ENCODE measurements around the gene TMEM179.

TMEM179 gene

DNA sequence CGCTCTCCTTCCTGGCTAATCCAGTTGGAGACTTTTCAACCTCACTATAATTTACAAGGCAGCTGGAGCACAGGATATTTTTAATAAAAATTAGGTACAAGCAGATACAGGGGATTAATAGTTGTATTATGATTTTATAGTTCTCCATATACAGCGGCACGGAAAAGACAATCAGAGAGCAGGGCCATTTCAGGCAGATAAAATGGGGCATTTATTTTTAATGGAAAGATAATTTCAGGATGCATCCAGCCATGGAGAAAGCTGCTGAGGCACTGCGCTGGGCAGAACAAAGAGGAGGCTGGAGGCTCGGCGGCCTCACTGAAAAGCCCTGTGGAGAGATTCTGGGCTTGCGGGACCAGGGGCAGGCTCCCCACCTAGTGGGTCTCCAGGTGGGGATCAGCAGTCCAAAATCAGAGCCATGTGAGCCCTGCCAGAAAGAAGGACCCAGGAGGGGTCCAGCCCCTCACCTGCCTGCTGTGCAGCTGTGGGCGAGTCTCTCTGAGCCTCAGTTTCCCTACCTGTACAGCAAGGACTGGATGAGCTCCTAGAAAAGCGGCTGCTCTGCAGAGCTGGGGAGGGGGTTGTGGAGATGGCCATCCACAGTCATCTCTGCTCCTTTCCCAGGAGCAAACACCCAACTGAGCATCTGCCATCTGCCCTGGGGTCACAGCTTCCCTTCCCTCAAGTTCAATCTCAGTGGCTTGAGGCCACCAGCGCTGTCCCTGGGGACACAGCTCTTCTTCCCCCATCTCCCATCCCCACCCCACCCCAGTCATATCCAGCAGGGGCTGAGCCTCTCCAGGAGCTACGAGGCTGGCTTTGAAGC, 48.9 kb downstream of the TMEM179 start:
- DNase-seq (ENCODE audit: low spot score): no peak

DNA sequence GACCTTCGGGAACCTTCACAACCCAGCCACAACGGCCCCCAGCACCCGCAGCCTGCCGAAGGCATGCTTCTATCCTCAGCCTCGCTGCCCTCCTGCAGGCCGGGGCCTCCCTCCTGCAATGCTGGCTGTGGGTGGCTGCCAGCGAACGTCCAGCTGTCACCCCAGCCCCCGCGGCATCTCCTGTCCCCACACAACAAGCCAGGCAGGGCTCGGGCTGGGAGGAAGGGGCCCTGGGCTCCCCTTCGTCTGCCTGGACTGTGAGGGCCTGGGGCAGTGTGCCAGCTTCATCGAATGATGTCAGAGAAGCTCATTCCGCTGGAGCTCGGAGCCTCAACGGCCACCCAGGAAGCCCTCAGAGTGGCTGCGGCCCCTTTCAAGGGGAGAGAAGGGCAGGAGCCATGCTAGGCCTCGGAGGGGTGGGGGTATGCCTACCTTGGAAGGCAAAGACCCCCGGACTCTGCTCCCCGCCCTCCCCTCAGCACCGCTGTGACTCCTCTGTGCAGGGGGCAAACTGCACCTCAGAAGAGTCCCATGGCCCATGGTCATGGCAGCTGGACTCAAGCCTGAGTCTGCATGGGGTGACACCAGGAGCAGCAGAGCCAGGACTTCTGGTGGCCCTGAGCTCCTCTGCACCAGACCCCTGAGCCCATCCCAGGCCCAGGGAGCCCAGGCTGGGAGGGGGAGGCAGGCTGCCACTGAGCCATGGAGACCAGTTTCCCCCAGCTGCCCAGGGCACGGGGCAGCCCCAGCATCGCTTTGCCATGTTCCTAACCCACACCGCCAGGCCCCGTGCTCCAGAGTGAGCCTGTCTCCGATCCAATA, 49.8 kb downstream of the TMEM179 start:
- no peak for DNase-seq (ENCODE audit: low spot score)

DNA sequence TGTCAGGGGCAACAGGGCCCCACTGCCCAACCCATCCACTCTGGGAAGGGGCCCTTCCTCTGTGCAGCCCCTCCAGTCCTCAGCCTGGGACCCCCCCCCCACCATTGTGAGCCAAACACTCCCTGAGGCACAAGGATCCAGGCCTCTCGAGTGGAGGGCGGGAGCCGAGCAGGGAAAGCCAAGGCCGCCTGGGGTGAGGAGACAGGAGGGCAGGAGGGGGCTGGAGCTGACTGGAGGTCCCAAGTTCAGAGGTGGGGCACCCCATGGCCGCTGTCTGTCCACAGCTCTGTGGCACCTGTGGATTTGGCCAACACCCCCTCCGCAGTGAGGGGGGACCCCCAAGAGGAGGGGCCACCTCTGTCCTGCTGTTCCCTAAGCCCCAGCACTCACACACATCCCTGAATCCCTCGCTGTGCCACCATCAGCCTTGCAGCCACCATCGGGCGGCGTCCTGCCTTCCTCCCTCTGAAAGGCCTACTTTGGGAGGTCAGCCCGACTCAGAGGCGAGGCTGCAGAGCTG, 50.4 kb downstream of the TMEM179 start:
- no peak for DNase-seq (ENCODE audit: low spot score)

DNA sequence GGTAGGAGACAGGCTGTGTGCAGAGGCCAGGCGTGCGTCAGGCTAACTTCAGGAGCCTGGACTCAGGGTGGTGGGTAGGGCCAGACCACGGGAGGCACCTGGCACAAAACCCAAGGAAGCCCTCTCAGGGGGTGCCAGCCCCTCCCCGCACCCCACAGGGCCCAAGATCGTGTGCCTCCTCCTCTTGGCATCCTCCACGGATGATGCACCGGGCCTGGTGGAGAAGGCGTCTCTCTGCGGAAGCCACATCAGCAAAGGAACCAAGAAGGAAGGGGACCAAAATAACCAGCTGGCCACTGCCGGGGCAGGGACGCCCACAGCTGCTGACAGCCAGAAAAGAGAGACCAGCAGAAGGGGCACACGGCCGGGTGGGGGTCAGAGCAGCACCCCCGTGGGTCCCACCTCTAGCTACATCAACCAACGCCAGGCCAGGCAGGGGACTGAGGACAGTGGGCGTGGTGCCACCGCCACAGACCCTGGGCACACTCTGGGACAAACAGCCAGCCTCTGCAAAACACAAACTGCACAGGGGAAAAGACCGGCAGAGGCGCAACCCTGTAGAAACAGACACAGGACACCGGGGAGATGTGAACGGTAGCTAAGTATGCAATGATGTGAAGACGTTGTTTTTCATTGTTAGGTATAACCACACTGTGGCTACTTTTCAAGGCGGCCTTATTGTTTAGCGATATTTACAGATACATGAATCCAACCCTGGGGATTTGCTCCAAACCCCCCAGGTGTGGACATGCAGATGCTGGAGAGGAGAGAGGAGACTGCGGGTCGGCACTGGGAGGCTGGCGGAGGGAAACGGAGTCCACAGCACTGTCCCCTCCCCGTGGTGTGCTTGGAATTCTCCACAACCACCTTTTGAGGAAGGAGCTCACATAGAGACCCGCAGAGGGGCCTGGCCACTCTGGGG, 51.1 kb downstream of the TMEM179 start:
- DNase-seq (ENCODE audit: low spot score): no peak

DNA sequence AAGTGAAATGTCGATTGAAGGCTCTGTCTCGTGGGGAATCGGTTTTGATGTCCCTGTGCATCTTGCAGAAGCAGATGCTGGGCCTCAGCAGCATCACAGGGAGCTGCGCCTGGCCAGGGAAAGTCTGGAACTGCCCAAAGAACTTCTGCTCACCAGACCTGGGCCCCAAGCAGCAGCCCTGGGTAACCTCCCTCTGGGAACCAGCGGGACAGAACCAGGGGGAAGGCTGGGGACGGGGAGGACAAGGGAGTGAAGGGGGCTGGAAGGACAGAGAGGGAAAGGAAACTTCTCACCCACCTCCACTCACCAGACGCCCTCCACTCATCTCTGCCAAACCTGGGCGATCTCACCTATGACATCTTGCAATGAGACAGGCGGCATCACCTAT, 51.8 kb downstream of the TMEM179 start:
- no peak for DNase-seq (ENCODE audit: low spot score)

DNA sequence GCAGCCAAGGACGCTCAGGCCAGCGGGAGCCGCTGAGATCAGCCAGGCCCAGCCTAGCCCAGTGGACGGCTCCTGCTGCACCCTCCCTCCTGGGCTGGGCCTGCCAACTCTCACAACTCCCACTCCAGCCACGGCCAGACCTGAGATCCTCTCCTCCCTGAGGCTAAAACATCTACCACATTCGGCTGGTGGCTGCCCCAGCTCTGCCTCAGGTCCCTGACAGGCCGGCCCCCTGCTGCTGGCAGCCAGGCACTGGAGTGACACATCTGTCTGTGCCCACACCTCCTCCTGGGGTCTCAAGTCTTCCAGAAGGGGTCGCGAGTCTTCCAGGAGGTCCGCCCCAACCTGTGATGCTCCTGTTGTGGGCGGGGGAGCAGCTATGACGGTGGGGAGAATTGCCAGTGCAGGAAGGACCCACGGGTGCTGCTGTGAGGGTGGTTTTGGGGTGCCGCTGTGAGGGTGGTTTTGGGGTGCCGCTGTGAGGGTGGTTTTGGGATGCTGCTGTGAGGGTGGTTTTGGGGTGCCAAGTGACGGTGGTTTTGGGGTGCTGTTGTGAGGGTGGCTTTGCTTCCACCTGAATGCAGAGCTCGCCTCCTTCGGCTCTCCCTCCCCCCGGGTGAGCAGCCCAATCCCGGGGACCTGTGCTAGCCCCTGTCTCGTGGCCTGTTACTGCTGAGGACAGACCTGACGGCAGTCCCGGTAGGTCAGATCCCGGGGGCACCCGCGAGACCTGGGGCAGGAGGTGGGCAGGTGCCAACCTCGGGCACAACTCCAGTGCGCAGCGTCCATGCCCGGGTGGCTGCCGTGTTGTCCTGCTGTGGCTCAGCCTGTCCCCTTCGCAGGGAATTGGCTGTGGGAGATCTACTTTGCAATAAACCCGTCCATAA, 52.5 kb downstream of the TMEM179 start:
- DNase-seq (ENCODE audit: low spot score): no peak

DNA sequence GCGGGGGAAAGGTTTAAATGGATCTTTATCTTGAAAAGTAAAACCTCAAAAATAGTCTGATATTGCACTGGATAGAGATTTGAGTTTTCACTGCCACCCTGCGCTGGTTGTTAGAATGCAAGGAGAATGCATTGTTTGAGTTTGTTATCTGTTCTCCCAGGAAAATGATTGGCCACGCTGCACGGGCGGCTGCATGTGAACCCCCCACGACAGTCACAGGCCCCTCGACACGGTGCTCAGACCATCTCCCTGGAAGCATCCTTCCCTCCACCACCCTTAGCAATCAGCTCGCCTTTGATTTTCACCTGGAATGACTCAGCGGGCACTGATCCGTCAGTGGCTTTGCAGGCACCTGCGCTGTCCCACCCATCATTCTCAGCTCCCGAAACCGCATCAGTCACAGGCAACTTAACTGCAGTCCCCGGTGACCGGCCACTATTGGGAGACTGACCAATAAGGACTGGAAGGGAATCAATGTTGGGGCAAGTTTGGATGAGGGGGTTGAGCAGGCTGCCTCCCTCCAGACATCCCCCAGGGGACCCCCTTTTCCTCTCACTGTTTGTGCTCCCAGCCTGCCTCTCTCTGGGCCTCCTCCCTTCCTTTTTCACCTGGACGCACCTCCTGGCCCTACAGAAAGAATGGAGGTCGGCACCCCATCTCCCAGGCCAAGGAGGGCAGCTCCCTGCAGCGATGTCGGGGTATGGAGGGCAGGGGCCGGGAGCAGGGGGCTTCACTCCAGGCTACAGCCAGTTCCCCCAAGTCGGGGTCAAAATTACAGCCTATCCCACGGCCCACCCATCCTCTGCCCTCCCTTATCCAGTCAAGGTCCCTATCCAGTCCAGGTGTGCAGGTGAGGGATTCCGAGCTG, 53.5 kb downstream of the TMEM179 start:
- DNase-seq (ENCODE audit: low spot score): no peak

DNA sequence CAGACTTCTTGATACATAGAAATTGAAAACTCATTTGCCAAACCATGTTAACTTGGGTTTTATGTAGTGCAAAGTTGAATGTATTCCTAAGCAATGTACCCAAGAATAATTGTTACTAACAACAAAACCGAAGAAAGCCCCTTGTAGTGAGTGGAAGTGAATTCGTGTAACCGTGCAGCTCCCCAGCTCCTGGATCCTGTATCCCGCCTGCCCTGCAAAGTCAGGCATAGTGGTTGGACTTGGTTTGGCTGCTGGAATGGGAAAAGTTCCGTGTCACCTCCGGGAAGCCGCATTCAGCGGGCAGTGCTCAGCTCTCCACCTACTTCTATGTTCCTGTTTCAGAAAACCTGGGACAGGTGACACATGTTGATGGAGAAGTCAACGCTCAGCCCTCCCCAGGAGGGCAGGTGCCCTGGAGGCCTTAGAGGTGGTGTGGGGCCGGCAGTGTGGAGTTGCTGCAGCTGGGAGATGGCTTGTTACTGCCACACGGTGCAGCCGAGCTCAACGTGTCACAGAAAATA, 54.2 kb downstream of the TMEM179 start:
- DNase-seq (ENCODE audit: low spot score): no peak

DNA sequence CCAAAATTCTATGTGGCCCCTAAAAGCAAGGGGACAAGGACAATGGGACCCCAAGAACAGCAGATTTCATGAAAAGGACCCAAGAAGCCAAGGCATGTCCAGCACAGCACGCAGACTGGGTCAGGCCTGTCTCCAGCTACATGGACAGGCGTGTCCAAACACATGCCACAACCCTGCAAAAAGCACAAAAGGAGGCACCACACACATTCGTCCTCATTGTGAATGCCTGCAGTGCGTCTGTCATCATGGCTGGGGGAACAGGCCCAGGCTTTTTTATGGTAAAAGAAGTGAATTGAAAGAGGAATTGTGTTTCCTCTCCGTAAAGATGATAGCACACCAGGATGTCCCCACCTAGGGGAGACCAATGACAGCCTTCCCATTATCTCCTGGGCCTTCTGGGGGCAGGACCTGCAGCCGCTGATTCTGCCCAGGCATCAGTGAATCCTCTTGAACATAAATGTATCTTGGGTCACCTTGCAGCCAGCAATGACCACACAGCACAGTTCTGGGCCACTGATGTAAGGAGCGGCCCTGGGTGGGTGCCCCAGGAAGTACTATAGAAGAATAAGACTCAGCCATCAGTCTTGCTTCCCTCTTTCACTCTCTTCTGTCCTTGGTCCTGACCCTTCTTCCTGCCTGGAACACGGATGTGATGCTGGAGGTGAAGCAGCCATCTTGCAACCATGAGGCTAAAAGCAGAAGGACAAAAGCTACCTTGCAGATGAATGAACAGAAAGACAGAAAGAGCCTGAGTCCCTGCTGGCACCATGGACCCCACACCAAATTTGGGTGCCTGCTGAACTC, 54.8 kb downstream of the TMEM179 start:
- no peak for DNase-seq (ENCODE audit: low spot score)

DNA sequence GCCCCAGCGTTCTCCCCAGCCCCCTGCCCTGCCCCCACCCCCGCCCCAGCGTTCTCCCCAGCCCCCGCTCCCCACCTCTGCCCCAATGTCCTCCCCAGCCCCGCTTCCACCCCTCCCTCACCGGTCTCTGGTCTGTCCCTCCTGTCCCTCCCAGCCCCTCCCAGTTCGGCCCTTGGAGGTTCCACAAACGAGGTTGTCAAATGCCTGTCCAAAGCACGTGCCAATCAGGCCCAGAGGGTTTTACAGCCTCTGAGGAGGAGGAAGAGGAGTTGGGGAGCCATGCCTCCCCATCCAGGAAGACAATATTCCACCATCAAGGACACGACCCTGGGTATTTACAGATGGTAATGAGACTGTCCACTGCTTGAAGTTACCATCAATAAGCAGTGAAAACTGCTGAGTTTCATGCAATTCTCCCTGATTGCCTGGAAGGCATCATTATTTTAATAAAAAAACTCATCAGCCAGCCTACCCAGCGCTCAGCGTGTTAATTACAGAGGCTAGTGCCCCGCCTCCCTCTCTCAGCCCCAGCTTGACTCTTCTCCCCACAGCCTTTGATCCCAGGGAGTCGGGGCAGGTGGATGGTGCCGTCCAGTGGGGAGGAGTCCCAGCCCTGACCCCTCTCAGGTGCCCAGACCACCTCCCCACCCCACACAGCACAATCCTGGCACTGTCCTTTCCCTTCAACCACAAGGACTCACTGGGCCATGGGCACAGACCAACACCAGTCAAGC, 55.6 kb downstream of the TMEM179 start:
- DNase-seq (ENCODE audit: low spot score): no peak

DNA sequence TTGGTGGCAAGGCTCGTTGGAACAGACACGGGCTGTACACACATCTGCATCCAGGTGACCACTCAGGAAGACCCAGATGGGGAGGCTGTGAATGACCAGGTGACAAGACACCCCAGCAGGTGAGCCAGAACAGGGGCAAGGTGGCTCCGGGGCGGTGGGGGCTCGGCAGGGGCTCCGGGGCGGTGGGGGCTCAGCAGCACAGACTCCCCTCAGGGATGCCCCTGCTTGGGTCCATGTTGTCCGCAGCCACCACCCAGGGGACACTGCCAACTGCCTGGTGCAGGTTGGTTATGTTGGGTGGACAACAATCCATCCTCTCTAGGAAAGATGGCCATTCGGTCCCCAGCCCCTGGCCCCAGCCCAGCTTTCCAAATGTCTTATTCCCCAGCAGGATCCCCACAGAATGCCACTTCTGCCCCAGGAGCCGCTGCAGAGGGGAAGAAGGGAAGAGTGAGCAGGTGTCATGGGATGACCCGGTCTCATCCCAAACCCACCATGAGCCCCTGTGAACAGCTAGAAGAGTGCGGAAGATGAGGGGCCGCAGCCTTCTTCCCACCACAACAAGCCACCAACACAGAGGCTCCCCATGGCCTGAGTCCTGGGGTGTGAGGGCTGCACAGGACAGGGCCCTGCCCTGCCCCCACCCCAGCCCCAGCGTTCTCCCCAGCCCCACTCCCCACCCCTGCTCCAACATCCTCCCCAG, 56.4 kb downstream of the TMEM179 start:
- DNase-seq (ENCODE audit: low spot score): no peak

DNA sequence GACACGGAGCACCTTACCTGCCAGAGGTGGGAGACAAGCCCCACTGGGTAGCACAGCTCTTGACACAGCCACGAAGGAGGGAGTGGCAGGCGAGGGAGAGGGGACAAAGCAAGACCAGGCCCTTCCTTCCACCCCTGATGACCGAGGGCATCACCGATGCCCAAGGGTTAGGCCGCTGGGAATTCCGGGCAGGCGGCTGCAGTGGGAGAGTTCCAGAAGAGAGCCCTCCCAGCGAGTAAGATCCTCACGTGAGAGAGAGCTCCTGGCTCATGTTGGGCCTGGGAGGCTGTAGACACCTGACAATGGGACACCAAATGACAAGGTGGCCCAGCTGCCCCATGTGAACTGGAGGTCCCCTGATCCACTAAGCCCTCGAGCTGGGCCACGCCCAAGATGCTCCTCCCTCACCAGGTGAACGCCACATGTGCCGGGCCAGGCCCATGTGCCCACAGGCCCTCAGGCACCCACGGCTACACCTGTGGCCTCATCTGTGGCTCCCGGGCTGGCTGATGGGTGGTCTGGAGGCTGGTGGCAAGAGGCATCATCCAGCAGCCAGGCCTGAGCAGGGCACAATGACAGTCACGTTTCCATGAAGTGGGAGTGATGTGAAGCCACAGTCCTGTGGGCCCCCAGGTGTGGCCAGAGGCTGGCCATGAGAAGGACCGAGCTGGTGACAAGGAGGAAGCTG, 57.1 kb downstream of the TMEM179 start:
- no peak for DNase-seq (ENCODE audit: low spot score)

DNA sequence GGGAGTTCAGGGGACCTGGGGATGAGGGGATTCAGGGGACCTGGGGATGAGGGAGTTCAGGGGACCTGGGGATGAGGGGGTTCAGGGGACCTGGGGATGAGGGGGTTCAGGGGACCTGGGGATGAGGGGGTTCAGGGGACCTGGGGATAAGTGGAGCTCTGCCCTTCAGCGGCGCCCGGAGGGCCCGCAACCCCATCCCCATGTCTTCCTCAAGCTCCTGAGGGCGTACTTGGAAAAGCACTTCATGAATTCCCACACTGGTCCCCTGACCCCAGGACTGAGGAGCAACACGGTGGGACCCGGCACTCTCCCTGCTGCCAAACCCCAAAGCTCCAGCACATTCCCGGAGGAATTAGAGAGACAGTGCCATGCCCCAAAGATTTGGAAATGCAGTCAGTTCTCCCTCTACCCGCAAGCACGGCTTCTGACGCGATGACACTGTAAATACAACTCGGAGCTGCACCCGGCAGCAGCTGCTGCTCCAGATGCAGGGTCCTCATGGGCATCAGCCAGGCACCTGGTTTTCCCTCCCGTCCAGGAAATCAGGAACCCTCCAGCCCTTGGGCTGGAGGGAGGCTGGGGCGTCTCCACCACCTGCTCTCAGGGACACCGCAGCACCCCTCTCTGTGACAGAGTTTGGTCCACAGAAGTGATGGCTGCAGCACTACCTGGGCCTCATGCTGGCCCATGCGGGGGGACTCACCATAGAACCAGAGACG, 57.8 kb downstream of the TMEM179 start:
- DNase-seq (ENCODE audit: low spot score): no peak

DNA sequence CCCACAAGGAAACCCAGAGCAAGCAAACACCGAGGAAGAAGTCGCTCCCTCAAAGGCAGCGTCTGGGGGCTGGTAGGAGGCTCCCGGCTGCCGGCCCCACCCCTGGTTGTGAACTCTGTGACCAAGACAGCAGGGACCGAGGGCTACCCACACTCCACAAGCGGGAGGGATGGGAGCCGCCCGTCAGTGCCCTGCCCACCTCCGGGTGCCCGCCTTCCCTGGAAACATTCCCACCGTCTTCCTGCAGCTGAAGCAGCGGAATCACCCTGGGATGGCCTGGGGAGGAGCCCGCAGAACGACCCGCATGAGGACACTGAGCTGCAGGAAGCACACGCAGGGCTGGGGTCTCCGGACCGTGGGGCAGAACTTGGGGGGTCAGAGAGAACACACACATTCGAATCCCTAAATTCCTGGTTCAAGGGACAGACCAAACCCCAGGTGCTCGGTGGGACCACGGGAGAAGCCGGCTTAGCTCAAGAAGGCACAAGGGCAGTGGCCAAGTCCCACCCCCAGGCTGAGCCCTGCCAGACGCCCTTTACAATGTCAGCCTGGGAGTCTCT, 58.5 kb downstream of the TMEM179 start:
- no peak for DNase-seq (ENCODE audit: low spot score)

DNA sequence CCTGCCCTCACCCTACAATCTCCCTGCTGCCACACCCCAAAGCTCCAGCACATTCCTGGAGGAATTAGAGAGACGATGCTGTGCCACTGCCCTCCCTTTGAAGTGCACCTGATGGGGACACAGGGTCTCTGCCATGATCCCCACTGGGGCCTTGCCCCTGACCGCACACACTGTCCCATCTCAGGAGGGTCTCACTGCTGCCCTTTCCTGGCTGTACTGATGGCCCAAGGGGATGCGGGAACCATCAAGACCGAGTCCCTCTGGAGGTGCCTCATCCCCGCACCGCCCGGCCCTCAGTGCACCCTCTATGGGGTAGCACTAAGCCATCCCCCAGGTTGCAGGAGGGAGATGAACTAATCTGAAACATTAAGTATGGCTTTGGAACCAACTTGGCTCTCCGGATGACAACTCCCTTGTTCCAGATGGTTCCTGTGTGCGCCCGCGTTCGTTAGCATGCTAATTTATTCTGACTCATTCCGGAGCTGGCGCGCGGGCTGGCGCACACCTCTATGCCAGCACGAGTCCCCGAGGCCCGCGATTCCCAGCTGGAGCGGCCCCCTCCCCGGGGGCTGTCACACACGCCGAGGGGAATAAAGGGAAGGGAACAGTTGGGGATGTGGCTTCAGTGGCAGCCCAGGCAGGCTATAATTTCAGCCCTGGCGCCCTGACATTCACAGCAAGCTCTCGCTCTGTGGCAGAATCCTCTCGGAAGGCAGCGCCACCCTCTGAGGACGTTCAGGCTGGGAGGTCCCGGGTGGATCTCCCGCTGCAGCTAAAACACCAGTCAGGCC, 59.2 kb downstream of the TMEM179 start:
- no peak for DNase-seq (ENCODE audit: low spot score)

Measured in LoVo (cell line).